Right lobe of liver (tissue), 6 donors: ENCODE data around the gene NRXN3. TPM values are rescaled to one million over a fixed set of nuclear protein-coding genes. Genes with fewer than 3 reads are reported as not detected.

ENCODE experiments used
- ATAC-seq, 4 donors: fragments of 200-7000 bp; cut with Tn5 transposase; one replicate each; pipeline ENCODE4 v1.9.1; 2020; ENCODE audit warnings: mild to moderate bottlenecking in 4 of 4, moderate library complexity in 4 of 4
- DNase-seq, 3 donors: peaks; one replicate each; pipeline ENCODE4 v3.0.0-alpha.2; 2020
- H3K27ac ChIP-seq, 3 donors: fragments of 200-600 bp; one replicate each; pipeline ENCODE4 v1.8.0; 2022
- H3K27me3 ChIP-seq, 2 donors: fragments of 200-600 bp; one replicate each; pipeline ENCODE4 v1.8.0; 2022
- H3K36me3 ChIP-seq, 4 donors: fragments of 200-600 bp; sonication (generic) in 1 of 4; one replicate each; pipeline versions ENCODE4 v1.5.1 to v1.8.0; 2017 to 2022; ENCODE audit warnings: control low read depth in 1 of 4
- H3K4me1 ChIP-seq, 4 donors: fragments of 200-600 bp; sonication (generic) in 1 of 4; one replicate each; pipeline versions ENCODE4 v1.5.1 to v1.8.0; 2017 to 2022; ENCODE audit warnings: control low read depth in 1 of 4
- H3K4me3 ChIP-seq, 3 donors: fragments of 200-600 bp; one replicate each; pipeline ENCODE4 v1.8.0; 2022
- H3K9me3 ChIP-seq, 4 donors: fragments of 200-600 bp; sonication (generic) in 1 of 4; one replicate each; pipeline versions ENCODE4 v1.5.1 to v1.8.0; 2017 to 2022; ENCODE audit warnings: control low read depth in 1 of 4
- POLR2A ChIP-seq: fragments of 450-650 bp; IDR thresholded peaks from one replicate; pipeline ENCODE4 v1.6.1; 2017; ENCODE audit warnings: antibody characterized with exemption, mild to moderate bottlenecking
- WGBS: methylation state at CpG from one replicate; pipeline ENCODE4 v1.1.6; 2018; ENCODE audit warnings: low coverage, low lambda C conversion rate; ENCODE audit not compliant: insufficient coverage; ENCODE audit errors: missing lambda C conversion rate; 5-methylcytosine and 5-hydroxymethylcytosine counted together
- intact Hi-C, 2 donors: fragments of 100-400 bp; cut with DNase I; formaldehyde crosslinking; loops; one replicate each; pipeline versions ENCODE4 v1.11.2 to v1.14.1; 2022
- total RNA-seq, 6 experiments: library from RNA; depleted of rRNA in 2 of 6; stranded (reverse); fragments of >200 nt in 2 of 6; fragmentation: NEBNext Ultra II Directional in 3 of 6; extraction: Animal tissue kit (Norgen Biotek cat#: 25700) in 3 of 6; gene quantifications; one replicate each; pipeline versions ENCODE4 v1.1.0 to v1.2.4, GENCODE V29; 2016 to 2023
- TF ChIP-seq, protein P1 (sequence below), 4 donors: fragments of 200-600 bp in 3 of 4; fragments of 450-650 bp in 1 of 4; IDR thresholded peaks; one replicate each; pipeline versions ENCODE4 v1.5.1 to v1.8.0; 2016 to 2022; ENCODE audit warnings: antibody characterized with exemption in 4 of 4, mild to moderate bottlenecking in 2 of 4
- donor health status: DM: no; HTN: yes; CAD: no.
- donor health status: DM: no; HTN: no; CAD: no.
- donor health status: DM: no; HTN: no; CAD: no.
- donor health status: DM: no; HTN: yes; CAD: no.
- donor health status: DM: no; HTN: yes; CAD: no.

Gene NRXN3
- total RNA-seq, 6 experiments from 2014 or later = 0.06 to 0.51 (median 0.23) TPM; not detected in 1

DNA sequence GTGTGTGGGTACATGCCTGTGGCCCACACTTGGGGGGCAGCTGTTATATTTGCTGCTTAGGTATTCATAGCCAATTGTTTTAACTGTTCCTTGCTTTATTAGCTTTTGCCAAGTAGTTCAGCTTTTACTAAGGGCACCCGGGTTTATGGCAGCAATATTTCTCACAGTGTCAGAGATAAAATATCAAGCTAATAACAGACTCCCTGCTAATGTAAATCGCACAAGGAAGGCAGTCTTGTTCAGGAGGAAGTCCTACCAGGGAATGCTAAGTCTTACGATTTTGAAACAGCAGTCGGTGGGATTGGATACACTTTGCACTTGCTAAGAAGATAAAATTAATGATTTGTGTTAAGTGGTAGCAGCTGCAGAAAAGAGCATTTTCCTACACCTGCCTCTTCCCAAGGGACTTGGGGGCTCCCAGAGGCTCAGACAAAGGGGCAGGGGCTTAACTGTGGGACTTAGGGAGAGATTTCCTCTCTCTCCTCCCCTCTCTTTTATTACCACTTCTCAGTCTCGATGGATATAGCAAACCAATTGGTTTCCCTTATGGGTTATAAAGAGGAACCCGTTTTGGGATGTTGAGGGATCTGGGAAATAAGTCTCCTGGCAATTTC, 175.1 kb downstream of the NRXN3 start:
- Histone ChIP-seq H3K4me1 (no peaks in the 10 kb centered on the region), H3K27me3 (no peaks in the 10 kb centered on the region), H3K27ac (no peak overlapping the region), H3K9me3 (no peaks in the 10 kb centered on the region), H3K36me3 (no peaks in the 10 kb centered on the region), H3K4me3 (no peak overlapping the region)
- TF ChIP-seq, protein P1, sequence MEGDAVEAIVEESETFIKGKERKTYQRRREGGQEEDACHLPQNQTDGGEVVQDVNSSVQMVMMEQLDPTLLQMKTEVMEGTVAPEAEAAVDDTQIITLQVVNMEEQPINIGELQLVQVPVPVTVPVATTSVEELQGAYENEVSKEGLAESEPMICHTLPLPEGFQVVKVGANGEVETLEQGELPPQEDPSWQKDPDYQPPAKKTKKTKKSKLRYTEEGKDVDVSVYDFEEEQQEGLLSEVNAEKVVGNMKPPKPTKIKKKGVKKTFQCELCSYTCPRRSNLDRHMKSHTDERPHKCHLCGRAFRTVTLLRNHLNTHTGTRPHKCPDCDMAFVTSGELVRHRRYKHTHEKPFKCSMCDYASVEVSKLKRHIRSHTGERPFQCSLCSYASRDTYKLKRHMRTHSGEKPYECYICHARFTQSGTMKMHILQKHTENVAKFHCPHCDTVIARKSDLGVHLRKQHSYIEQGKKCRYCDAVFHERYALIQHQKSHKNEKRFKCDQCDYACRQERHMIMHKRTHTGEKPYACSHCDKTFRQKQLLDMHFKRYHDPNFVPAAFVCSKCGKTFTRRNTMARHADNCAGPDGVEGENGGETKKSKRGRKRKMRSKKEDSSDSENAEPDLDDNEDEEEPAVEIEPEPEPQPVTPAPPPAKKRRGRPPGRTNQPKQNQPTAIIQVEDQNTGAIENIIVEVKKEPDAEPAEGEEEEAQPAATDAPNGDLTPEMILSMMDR (IDR thresholded peaks at IDR 0.05) = no peak
- no peak for TF ChIP-seq POLR2A
- no peak for ATAC-seq
- intact Hi-C loops = no loop called here
- DNase-seq = no peak
- 44% methylated on average over 6 of the region's 6 CpGs for WGBS

DNA sequence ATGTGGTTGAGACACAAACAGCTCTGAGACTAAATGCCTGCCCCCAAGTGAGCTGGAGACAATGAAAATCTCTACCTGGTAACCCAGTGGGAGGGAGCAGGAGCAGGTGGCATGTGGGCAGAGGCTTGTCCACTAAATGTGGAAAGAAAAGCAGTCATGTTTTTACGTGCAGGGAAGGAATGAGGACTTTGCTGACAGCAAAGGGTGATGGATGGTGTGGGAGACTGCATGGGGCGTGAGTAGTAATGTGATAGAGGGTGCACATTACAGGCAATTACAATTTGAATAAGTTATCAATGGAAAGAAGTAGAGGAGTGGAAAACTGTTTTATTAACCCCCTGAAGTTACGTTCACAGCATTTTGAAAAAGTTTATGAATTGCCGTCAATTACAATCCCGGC, 176.6 kb downstream of the NRXN3 start:
- Histone ChIP-seq H3K4me3 (no peak overlapping the region), H3K36me3 (no peaks in the 10 kb centered on the region), H3K9me3 (no peaks in the 10 kb centered on the region), H3K27ac (no peak overlapping the region), H3K27me3 (no peaks in the 10 kb centered on the region), H3K4me1 (no peaks in the 10 kb centered on the region)
- 52% methylated on average over 5 of the region's 5 CpGs for WGBS
- ATAC-seq (no peak), DNase-seq (no peak)
- intact Hi-C loops = no loop called here
- TF ChIP-seq, protein P1 (IDR thresholded peaks at IDR 0.05) = no peak
- TF ChIP-seq POLR2A = no peak

DNA sequence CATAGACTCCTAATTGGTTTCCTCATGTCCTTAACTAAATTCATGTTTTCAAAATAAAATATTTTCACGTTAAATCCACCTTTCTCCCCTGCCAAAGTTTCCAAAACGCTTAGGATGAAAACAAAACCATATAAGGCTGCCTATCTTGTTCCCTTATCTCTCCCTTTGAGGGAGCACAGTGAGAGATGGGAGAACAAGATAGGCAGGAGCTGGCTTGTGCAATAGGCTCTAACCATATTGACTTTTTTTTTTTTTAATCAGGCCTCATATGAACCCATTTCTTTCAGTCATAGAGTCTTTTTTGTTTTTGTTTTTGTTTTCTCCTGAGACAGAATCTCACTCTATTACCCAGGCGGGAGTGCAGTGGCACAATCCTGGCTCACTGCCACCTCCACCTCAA, 184.9 kb downstream of the NRXN3 start:
- ATAC-seq = no peak
- no peak for DNase-seq
- TF ChIP-seq POLR2A = no peak
- TF ChIP-seq, protein P1 (IDR thresholded peaks at IDR 0.05) = no peak
- H3K9me3 ChIP-seq = no peaks in the 10 kb centered on the region
- WGBS = 27% methylated on average over 3 of the region's 3 CpGs
- no peak overlapping the region for H3K4me3 ChIP-seq
- no peaks in the 10 kb centered on the region for H3K27me3 ChIP-seq
- H3K27ac ChIP-seq = no peak overlapping the region
- intact Hi-C loops = no loop called here
- no peaks in the 10 kb centered on the region for H3K36me3 ChIP-seq
- H3K4me1 ChIP-seq = no peaks in the 10 kb centered on the region

DNA sequence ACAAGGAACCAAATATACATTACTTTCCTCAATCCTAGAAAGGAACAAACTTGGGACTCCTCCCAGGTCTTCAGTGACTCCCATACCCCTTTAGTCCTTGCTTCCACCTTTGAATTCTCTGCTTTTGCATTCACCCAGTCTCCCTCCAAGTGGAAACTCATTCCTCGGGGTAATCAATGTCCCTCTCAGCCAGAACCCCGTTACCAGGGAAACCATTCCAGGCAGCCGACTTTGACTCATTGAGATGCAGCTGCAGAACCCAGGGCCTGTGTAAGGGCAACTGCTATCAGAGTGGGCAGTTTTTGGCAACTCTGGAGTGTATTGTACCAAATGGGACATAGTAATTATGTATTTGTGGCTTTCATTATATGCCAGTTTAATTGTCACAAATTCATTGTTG, 186.2 kb downstream of the NRXN3 start:
- Histone ChIP-seq H3K4me1 (no peaks in the 10 kb centered on the region), H3K4me3 (no peak overlapping the region), H3K36me3 (no peaks in the 10 kb centered on the region), H3K27ac (no peak overlapping the region), H3K27me3 (no peaks in the 10 kb centered on the region), H3K9me3 (no peaks in the 10 kb centered on the region)
- intact Hi-C loops = no loop called here
- TF ChIP-seq, protein P1 (IDR thresholded peaks at IDR 0.05) = no peak
- no peak for ATAC-seq
- 21% methylated on average over 3 of the region's 3 CpGs for WGBS
- no peak for DNase-seq

DNA sequence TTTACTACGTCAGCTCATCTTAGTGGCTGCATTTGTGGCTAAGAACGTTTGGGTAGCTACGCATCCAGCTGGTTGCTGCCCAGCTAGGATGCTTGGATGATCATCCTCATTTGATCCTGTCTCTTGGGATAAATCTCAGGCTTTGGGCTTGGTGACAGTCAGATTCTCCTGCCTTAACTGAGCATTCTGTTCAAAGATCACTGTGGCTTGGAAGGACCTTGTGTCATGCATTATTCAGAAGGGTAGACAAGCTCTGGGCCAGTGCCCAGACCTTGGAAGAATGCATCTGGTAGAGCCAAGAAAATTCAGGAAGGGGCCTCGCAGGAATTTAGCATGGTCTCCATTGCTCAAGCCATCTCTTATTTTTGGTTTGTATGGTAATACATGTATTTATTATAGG, 188.4 kb downstream of the NRXN3 start:
- no peak overlapping the region for H3K27ac ChIP-seq
- ATAC-seq (no peak), DNase-seq (no peak)
- no peak overlapping the region for H3K4me3 ChIP-seq
- WGBS = 52% methylated on average over 4 of the region's 4 CpGs
- no peaks in the 10 kb centered on the region for H3K36me3 ChIP-seq
- no peaks in the 10 kb centered on the region for H3K27me3 ChIP-seq
- intact Hi-C loops = no loop called here
- no peaks in the 10 kb centered on the region for H3K9me3 ChIP-seq
- H3K4me1 ChIP-seq = no peaks in the 10 kb centered on the region
- TF ChIP-seq, protein P1 (IDR thresholded peaks at IDR 0.05) = no peak
- TF ChIP-seq POLR2A = no peak
